IPS-NIHi7 (cell line): ENCODE data around the gene LNP1.
"Not testable (repeated sequence)": the region's sequence is repeated elsewhere in the genome, so short reads cannot be mapped to it uniquely, and the experiment has no call there.

Source experiments
- DNase-seq: peaks from one replicate; pipeline ENCODE4 v3.0.0; 2012; ENCODE audit warnings: mixed read lengths; ENCODE audit errors: extremely low spot score

Gene LNP1, protein sequence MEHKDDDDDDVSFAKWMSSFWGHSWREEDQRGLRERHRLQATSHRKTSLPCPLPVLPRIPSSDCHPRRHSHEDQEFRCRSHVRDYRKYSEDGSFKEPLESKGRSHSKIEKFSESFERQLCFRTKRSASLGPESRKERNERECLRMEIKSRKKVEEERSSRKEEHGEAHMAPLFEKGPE

DNA sequence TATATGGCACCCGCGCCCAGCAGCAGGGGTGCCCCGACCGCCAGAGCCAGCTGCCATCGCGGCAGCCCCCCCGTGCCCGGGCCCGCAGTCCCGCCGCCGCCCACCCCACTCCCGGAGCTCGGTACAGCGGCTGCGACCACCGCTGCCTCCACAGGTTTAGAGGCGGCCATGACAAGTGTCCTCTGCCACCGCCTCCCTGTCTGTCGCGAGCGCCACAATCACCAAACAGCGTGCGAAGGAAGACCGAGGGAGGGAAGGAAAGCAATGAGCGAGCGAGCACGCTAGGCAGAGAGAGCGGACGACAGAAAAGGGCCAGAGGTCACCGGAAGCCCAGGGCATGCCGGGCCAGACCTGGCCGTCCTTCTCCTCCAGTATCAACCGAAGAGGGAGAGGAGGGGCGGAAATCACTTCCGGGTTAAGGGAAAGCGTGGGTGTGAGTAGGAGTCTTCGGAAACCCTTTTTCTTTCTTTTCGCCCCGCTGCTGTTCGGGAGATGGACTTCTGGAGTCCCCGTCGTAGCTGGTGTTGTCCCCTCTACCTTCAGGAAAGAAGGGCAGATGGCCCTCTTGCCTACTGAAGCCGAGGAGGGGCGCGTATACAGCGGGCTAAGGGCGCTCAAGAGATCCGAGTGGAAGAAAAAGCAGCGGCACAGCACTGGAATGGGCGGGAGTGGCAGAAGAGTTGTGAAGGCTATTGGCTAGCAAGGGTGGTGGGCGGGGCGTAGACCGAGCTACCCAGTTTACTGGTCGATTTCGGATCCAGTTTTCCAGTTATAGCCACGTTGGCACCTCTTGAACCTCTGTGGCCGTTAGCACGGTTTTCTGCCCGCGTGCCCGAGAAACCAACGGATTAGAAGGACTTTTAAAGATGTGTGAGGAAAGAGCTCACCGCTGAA is at the start of gene LNP1, which contains the start of gene TOMM70:
LNP1 (plus strand) TSS at position 760 of the 894 bp plus-strand sequence. CDS start 28,191 bp downstream, outside the sequence.
TOMM70 (minus strand) TSS at position 310 of the 894 bp plus-strand sequence; CDS start at position 170, 140 bp downstream.
- peak; percentile 91 for DNase-seq

DNA sequence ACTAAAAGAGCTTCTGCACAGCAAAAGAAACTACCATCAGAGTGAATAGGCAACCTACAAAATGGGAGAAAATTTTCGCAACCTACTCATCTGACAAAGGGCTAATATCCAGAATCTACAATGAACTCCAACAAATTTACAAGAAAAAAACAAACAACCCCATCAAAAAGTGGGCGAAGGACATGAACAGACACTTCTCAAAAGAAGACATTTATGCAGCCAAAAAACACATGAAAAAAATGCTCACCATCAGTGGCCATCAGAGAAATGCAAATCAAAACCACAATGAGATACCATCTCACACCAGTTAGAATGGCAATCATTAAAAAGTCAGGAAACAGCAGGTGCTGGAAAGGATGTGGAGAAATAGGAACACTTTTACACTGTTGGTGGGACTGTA is 49.6 kb upstream of the LNP1 start:
- not testable (repeated sequence) for DNase-seq

DNA sequence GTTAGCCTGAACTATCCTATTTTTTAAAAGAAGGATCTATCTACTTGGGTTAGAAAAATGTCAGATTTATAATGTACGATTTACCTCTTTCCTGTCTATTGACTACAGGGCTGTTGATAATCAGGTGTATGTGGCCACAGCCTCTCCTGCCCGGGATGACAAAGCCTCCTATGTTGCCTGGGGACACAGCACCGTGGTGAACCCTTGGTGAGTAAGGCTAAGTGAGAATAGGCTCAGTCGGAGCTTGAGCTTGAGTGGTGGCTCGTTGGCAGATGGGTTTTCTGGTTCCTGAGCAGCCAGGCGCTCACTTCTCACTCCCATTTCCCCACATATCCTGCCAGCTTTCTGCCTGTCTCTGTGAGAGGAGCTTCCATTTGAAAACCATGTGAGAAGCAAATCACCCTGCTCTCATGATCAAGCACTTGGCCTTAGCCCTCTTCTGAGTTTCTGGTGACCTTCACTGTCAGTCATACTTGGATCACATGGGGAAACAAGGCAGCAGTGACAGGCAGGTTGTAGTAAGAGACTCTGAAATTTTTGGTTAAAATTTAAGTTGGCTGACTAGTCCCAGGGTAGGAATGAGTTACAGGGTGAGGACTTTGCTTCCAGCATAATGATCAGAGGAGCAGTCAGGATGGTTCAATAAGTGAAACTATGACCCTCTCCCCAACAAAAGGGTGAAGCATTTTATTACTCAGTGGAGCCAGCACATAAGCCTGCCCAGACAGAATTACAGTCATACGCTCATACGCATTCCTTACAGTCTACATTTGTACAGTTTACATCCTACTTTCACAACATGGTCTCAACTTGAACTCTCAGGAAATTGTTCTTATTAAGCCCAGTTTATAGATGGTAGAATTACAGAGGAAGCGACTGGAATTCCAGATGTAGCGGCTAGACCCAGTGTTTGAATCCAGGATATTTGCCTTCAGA is 48.8 kb upstream of the LNP1 start:
- DNase-seq = no peak

DNA sequence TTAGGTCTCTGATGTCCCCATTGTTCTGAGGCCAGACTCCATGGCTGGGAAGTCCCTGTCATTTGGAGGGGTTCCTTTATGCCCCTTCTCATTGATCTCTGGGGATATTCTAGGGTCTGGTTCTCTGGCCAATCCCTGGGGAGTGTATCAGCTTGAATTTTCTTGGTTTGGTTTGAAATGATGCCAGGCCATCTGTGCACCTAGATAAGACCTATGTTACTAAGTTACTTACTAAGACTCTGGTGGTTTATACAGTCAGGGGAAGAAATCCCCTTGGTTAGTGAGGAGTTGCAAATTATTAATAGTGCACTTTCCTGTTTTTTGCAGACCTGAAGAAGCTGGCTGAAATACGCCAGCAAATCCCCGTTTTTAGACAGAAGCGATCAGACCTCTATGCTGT is 46.5 kb upstream of the LNP1 start:
- DNase-seq = no peak

DNA sequence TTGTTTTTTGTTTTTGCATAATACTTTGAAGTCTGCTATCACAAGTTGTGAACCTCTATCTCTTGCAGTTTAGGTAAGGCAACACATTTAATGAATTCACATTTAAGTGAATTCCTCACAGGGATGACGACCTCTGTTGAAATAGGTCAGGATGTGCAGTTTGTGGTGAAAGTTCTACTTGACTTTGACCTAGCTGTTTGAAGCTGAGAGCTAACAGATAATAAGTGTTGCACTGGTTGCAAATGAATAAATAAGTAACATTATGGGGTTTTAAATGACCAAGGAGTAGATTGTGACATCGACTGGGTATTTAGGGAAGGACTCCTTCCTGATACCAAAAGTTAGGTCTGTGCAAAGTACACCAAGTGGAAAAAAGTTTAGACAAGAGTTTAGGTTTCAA is 42.9 kb upstream of the LNP1 start:
- DNase-seq = no peak

DNA sequence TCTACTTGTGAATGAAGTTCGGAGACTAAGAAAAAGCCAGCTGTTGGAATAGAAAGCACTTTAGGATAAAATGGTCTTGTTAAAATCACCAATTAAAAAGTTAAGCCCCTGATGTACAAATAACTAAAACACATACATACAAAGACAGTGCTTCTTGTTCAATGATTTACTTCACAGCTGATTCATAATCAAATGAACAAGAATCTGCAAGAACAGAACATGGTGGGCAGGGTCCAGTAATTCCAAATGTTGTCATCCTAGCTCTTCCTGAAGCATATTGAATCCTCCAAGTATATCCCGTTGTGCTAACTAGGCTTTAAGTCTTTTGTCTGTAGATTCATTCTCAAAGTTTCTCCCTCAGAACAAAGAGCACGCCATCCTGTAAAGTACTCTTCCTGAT is 42.3 kb upstream of the LNP1 start:
- DNase-seq = no peak

DNA sequence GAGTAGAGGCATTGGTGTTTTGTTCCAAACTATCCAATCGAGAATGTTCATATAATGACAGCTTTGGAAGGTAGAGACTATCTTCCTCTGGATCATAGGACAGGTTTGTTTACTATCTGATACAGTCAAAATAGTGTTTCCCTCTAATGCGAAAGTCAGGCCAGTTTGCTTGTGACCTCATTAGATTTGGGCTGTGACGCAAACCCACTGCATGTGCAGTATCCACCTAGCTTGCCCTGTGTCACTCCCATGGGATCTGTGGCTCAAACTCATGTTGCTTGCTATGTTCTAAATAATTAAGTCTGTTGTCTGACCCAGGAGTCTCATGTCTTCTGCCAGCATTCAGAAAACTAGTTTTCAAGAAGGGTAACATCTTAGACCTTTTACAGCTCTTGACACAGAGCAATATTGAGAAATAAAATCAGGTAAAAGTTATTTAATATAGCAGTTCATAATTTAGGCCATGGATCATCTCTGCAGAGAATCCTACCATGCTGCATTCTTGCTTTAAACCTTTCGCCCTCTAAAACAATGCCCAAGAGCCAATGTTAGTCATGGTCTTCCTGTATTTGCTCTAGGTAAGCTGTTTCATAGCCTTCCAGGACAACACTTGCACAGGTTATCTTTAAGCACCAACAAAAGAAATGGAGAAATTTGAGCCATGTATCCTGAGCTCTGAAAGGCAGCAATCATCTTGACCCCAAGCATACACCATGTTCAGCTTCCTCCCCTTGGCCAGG is 40.4 kb upstream of the LNP1 start:
- DNase-seq = no peak

DNA sequence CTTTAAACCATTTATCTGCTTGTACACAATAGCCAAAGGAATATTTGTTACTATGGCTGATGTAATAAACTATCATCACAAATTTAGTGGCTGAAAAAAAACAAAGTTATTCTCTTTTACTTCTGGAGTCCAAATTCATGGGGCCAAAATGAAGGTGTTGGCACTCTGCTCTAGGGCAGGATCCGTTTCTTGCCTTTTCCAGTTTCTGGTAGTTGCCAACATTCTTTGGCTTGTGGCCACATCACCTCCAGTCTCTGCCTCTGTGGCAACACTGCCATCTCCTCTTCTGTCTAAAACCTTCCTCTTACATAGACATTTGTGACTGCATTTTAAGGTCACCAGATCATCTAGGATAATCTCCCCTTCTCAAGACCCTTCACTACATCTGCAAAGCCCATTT is 39.4 kb upstream of the LNP1 start:
- no peak for DNase-seq

DNA sequence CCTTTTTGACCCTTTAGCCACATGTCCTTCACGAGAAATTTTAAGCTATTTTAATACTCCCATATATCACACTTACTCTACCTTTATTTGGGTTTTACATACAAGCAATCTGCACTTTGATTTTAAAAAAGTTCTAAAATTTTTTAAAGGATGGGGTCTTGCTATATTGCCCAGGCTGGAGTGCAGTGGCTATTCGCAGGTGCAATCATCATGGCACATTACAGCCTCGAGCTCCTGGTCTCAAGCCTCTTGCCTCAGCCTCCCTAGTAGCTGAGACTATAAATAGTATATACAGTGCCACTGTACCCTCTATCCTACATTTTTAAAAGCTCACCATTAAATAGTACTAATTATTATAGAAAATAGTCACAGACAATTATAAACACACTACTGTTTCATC is 36.9 kb upstream of the LNP1 start:
- DNase-seq = no peak

DNA sequence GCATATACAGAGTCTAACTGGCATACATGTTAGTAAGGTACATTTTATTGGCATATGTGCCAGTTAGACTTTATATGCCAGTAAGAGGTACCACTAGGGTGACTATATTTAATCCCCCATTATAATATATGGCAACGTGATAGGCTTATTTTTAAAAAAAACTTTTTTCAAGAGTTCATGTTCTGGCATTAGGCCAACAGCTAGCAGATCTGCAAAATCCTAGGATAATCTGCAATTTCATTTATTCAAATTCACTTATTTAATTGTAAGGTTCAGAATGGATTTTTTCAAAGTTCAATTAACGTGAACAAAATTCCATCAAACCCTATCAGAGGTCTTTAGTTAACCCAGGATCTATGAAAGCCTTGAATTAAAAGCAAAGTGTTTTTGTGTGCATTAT is 34.9 kb upstream of the LNP1 start:
- no peak for DNase-seq

DNA sequence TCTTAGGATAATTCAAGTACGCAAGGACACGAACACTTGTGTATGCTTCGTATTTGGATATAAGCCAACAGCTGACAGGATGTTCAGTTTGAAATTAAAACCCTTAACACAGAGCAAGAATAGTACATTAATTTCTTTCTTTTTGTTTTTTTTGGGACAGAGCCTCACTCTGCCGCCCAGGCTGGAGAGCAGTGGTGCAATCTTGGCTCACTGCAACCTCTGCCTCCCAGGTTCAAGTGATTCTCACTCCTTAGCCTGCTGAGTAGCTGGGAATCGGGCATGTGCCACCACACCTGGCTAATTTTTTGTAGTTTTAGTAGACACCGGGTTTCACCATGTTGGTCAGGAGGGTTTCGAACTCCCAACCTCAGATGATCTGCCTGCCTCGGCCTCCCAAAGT is 32.9 kb upstream of the LNP1 start:
- DNase-seq = no peak

DNA sequence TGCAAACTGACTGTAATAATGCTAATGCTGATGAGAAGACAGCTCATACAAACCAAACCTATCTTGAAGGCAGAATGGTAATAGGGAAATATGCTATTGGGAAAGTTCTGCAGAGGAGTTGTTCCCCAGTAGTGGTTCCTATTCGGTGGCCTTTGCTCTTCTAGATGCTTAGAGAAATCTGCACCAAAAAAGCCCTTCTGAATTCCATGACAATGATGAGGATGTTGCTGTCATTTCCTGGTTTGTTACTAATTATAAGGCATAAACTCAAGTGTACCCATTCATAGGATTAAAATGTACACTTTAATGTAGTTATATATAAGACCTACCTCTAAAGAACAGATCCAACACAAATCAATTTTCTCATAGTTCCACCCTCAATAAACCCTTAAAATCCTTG is 30.6 kb upstream of the LNP1 start:
- no peak for DNase-seq

DNA sequence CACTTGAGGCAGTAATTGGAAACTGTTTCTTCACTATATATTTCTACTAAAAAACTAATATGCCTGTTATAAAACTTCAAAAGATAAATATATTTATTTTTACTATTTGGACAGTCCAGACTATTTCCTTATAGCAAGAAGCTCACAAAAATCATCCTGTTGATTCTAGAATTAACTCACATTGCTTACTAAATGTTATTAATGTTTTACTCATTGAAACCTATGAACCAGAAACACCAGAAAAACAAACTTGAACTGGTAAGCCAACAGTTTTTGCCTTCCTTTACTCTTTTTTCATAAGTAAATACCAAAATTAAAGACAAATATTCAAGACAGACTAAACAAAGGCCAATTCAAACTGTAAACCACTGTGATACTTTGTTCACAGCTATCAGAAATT is 26.8 kb upstream of the LNP1 start:
- DNase-seq = no peak

DNA sequence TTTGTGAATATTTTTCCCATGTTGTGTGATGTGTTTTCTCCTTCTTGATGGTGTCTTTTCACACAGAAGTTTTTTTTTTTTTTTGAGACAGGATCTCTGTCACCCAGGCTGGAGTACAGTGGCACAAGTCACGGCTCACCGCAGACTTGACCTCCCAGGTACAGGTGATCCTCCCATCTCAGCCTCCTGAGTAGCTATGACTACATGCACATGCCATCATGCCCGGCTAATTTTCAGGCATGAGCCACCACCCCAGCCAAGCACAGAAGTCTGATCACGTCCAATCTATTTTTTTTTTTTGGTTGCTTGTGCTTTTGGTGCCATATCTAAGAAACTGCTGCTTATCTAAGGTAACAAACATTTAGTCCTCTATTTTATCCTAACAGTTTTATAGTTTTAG is 25.0 kb upstream of the LNP1 start:
- no peak for DNase-seq

DNA sequence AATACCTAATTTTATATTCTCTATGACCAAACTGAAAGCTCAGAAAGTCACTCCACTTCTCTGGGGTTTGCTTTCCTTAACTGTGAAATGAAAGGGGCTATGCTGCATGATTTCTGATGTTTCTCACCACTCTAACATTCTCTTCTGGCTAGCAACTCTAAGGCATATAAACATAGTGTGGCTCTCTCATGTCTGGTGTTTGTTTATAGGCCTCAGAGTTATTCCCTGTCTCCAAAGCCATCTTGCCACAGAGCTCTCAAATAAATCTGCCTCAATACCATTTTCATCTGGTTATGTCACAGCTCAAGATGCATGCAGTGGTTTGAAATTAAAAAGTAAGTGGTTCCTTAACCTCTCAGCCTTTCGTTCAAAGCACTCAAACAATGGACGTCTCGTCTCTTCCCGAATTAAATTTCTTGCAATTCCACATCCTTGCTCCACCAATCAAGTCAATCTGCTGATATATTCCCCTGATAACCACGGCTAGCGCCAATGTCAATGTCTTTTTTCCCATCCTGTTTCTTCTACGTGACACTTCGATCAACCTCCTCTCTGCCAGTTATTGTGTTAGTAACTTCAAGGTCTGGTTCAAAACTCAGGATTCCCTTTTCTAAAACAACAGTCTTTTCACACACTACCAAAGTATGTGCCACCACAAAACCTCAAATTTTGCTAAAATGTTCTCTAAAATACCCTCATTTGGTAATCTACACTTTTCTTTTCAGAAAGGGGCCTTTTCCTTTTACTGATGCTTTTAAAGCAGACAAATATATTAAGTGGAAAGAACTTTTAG is 16.4 kb upstream of the LNP1 start:
- DNase-seq = no peak

DNA sequence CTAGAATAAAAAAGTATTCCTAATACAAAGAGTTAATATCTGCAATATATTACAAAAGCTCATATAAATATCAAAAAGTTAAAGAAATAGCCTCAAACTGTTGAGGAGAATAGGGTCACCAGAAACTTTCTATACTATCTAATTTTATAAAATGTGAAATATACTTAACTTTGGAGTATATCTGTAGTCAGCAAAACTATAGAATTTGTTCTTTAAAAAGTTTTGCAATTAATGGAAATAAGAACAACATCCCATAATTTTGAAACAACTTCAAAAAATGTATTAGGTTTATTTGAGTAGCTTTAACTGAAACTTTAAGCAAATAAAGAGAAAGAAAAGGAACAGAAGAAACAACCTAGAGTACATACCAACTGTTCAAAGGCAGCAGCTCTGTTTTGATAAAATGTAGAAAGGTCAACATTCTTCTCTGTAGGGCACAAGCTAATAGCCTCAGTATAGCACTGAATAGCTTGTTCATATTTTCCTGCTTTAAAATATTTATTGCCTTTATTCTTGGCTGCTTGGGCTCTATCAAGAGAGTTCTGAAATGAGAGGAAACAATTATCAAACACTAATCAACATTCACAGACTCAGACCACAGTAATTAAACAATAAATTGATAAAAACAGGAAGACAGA is 14.8 kb upstream of the LNP1 start:
- no peak for DNase-seq

DNA sequence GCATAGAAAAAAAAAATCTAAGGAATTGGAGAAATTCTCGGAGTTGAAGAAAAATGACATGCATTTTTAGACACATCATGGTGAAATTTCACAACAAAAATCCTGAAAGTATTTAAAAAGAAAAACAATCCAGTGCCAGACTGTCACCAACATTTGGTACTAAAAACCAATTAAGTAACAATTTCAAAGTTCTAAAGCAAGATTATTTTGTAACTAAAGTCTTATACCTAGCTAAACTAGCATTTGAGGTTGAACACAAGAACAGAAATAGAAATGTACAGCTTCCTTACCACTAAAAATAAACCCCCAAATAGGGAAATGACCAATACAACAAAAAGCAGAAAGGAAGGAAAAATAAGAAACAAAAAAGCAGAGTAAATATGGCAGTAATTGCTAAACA is 12.3 kb upstream of the LNP1 start:
- no peak for DNase-seq

DNA sequence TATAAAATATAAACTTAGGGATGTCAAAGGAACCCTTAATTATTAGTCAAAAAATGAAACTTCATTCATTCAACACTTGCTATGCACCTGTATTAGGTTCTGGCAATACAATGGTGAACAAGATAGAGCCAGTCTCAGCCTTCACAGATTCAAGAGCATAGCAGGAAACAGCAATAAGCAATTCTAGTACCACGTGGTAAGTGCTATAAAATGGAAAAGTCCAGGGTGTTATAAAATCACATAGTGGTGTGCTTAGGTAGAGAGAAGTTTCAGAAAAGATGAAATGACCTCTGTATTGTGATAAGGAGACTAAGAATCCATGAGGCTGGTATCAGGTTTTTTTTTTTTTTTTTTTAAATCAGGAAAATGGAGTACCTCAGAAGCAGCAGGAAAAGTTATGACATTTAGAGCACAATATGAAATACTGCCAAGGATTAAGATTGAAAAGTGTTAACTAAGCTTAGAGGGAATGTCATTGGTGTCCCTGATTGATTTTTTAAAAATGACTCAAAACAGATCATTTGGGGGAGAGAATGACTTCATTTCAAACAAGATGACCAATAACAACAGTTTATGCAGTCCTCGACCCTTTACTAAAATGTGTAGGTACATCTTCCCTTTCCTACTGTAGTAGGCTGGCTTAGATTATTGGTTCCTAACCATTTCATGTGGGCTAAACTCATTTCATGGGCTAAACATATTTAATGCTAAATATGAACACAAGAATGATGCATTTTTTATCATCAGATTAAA is 5.5 kb upstream of the LNP1 start:
- no peak for DNase-seq

DNA sequence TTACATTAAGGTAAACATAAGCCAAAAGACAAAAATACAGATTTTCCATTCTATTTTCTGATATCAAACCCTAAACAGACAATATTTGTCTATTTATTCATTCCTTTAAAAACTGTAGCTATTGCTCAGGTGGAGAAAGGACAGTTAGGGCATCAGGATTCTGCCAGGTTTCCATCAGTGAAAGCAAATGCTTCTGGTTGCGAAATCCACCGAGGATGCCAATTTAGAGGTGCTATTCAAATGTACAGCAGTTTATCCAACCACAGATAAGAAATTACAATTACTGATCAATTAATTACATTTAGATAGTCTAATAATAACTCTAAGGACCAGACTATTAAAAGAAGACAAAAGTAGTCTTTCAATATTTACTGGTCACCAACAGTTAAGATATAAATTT is 4.4 kb upstream of the LNP1 start:
- DNase-seq = no peak
